GM12874 (cell line): Measurements from ENCODE around the gene SDCBP2.

Experiments used
- TF ChIP-seq, protein P1 (sequence below): IDR thresholded peaks from 2 replicates; pipeline ENCODE4 v1.5.1; 2011; ENCODE audit warnings: low read depth, mild to moderate bottlenecking, control low read depth, low read length, moderate library complexity; ENCODE audit not compliant: insufficient read depth

SDCBP2 gene

GRCh38 chr20:1331801-1332453 lies 3.0 kb upstream of the SDCBP2 start:
- TF ChIP-seq, protein P1, sequence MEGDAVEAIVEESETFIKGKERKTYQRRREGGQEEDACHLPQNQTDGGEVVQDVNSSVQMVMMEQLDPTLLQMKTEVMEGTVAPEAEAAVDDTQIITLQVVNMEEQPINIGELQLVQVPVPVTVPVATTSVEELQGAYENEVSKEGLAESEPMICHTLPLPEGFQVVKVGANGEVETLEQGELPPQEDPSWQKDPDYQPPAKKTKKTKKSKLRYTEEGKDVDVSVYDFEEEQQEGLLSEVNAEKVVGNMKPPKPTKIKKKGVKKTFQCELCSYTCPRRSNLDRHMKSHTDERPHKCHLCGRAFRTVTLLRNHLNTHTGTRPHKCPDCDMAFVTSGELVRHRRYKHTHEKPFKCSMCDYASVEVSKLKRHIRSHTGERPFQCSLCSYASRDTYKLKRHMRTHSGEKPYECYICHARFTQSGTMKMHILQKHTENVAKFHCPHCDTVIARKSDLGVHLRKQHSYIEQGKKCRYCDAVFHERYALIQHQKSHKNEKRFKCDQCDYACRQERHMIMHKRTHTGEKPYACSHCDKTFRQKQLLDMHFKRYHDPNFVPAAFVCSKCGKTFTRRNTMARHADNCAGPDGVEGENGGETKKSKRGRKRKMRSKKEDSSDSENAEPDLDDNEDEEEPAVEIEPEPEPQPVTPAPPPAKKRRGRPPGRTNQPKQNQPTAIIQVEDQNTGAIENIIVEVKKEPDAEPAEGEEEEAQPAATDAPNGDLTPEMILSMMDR = no peak

DNA sequence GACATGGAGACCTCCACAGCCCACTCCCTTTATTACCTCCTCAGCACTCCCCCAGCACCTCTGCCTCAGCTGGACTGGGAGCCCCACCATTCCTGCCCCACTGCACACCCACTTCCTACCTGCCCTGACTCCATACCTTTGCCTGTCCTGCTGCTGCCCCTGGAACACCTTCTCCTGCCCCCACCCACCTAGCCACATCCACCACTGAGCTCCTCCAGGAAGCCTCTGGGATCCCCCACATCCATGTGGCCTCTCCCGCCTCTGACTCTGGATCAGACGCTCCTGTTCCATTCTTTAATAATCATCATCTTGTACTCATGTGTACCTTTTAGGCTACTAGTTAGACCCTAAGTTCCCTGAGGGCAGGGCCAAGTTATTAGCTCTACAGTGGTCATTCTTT lies 2.2 kb upstream of the SDCBP2 start:
- TF ChIP-seq, protein P1 = no peak

GRCh38 chr20:1330075-1330830 lies 1.3 kb upstream of the SDCBP2 start:
- TF ChIP-seq, protein P1 = no peak

DNA sequence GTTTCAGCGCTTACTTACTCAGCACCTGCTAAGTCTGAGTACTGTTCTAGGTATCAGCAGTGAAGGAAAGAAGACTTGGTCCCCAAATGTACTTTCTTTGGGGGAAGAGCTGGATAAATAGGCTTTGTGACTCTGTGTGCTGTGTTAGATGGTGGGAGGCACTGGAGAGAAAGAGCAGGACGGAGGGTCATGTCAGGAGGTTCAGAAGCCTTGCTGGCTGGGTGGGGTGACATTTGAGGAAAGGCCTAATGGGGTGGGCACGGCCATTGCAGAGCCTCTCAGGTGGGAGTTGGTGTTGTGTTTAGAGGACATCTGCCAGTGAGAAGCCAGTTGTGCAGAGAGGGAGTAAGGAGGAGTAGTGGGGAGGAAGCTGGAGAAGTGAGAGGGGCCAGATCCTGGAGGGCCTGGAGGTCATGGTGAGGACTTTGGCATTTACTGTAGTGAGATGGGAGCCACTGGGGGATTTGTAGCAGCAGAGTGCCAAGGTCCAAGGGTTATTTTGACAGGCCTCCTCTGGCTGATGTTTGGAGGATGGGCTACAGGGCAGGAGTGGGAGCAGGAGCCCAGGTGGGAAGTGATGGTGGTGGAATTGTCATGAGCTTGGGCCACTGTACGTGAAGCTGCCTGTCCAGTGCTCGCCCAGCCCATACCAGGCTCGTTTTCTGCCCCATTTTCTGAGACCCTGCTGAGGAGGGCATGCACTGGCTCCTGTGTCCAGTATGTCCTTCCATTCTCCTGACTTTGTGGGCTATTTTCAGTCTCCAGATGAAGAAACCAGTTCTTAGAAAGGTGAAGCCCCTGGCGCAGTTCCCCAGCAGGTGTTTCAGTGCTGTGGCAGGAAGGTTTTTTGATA lies 886 bp downstream of the SDCBP2 start:
- TF ChIP-seq, protein P1 = no peak

DNA sequence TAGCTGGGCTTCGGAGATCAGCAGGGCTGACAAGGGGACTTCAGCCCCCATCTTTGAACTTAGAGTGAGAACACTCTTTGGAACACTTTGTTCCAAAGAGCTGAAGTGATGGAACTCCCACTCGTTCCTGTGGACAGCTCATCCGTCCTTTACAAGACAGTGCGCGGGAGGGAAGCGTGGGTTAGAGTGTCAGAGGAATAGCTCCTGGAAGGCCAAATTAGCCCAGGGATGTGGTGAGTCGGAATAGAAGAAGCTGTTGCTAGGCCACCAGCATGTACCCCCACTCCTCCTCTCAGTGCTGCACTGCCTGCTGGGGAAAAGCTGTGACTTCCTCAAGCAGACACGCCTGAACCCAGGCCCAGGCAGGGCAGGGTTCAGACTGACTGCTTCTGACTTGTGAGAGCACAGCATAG lies 1.7 kb downstream of the SDCBP2 start:
- TF ChIP-seq, protein P1 = no peak

- TF ChIP-seq, protein P1 = no peak
These were observed 2.7 kb downstream of the SDCBP2 start for GRCh38 chr20:1326031-1326930.
